NCI-H446 treated with DMSO at 0.1 percent for 48 hours (cell line): ENCODE data around the gene MALAT1.

Experiments used
- DNase-seq: peaks from one replicate; lab custom pipeline; 2025; lab: John Stamatoyannopoulos, UW

Gene MALAT1

GRCh38 chr11:65538915-65539743, 40.3 kb downstream of the MALAT1 start:
- no peak for DNase-seq

GRCh38 chr11:65539744-65540289, 41.0 kb downstream of the MALAT1 start:
- no peak for DNase-seq

- DNase-seq = peak; percentile 22
These were observed 41.6 kb downstream of the MALAT1 start for GRCh38 chr11:65540290-65541092.

- DNase-seq = no peak
These were observed 42.5 kb downstream of the MALAT1 start for GRCh38 chr11:65541093-65541982.

- DNase-seq = no peak
These were observed 44.0 kb downstream of the MALAT1 start for GRCh38 chr11:65542738-65543390.

GRCh38 chr11:65545853-65546216, 47.0 kb downstream of the MALAT1 start:
- no peak for DNase-seq

GRCh38 chr11:65546217-65546958, 47.5 kb downstream of the MALAT1 start:
- no peak for DNase-seq

- DNase-seq = no peak
These were observed 48.7 kb downstream of the MALAT1 start for GRCh38 chr11:65547446-65548125.

- no peak for DNase-seq
These were observed 49.5 kb downstream of the MALAT1 start for GRCh38 chr11:65548395-65548794.

GRCh38 chr11:65549096-65549495, 50.3 kb downstream of the MALAT1 start:
- DNase-seq = no peak

GRCh38 chr11:65551572-65552387, 52.9 kb downstream of the MALAT1 start:
- no peak for DNase-seq

- no peak for DNase-seq
These were observed 53.6 kb downstream of the MALAT1 start for GRCh38 chr11:65552388-65552951.

- DNase-seq = no peak
These were observed 54.6 kb downstream of the MALAT1 start for GRCh38 chr11:65553301-65554001.

- no peak for DNase-seq
These were observed 55.4 kb downstream of the MALAT1 start for GRCh38 chr11:65554057-65554818.

- DNase-seq = no peak
These were observed 56.1 kb downstream of the MALAT1 start for GRCh38 chr11:65554842-65555430.

GRCh38 chr11:65555693-65556231, 56.9 kb downstream of the MALAT1 start:
- no peak for DNase-seq
